ENCODE data around the gene PPP1R26.
"Not testable (repeated sequence)": the region's sequence is repeated elsewhere in the genome, so short reads cannot be mapped to it uniquely, and the experiment has no call there.

PPP1R26 gene

GRCh38 chr9:135479469-135480052 is at the start of gene PPP1R26:
PPP1R26 (plus strand) TSS chr9:135479782; CDS start chr9:135484511, 4,729 bp downstream.
- no peak for DNase-seq

GRCh38 chr9:135437259-135437658 is 42.3 kb upstream of the PPP1R26 start:
- no peak for DNase-seq

GRCh38 chr9:135437696-135438095 is 41.9 kb upstream of the PPP1R26 start:
- DNase-seq = not testable (repeated sequence)

- DNase-seq = not testable (repeated sequence)
Observed at GRCh38 chr9:135438581-135439232, 40.9 kb upstream of the PPP1R26 start.

GRCh38 chr9:135439514-135439913 is 40.1 kb upstream of the PPP1R26 start:
- not testable (repeated sequence) for DNase-seq

- no peak for DNase-seq
Observed at GRCh38 chr9:135439916-135440315, 39.7 kb upstream of the PPP1R26 start.

- DNase-seq = no peak
Observed at GRCh38 chr9:135440620-135441019, 39.0 kb upstream of the PPP1R26 start.

GRCh38 chr9:135441105-135442071 is 38.2 kb upstream of the PPP1R26 start:
- not testable (repeated sequence) for DNase-seq

- DNase-seq = no peak
Observed at GRCh38 chr9:135442075-135442474, 37.5 kb upstream of the PPP1R26 start.

GRCh38 chr9:135443797-135444425 is 35.7 kb upstream of the PPP1R26 start:
- no peak for DNase-seq

GRCh38 chr9:135447126-135447525 is 32.5 kb upstream of the PPP1R26 start:
- DNase-seq = no peak

- DNase-seq = no peak
Observed at GRCh38 chr9:135448663-135449100, 30.9 kb upstream of the PPP1R26 start.

GRCh38 chr9:135449532-135449931 is 30.1 kb upstream of the PPP1R26 start:
- DNase-seq = not testable (repeated sequence)

GRCh38 chr9:135450956-135451355 is 28.6 kb upstream of the PPP1R26 start:
- no peak for DNase-seq

- not testable (repeated sequence) for DNase-seq
Observed at GRCh38 chr9:135451909-135452308, 27.7 kb upstream of the PPP1R26 start.

GRCh38 chr9:135454737-135455136 is 24.8 kb upstream of the PPP1R26 start:
- no peak for DNase-seq

GRCh38 chr9:135455401-135456030 is 24.1 kb upstream of the PPP1R26 start:
- DNase-seq = no peak

GRCh38 chr9:135456436-135457104 is 23.0 kb upstream of the PPP1R26 start:
- DNase-seq = no peak

- DNase-seq = not testable (repeated sequence)
Observed at GRCh38 chr9:135458478-135458877, 21.1 kb upstream of the PPP1R26 start.

- no peak for DNase-seq
Observed at GRCh38 chr9:135461936-135462335, 17.6 kb upstream of the PPP1R26 start.

- DNase-seq = no peak
Observed at GRCh38 chr9:135463140-135463539, 16.4 kb upstream of the PPP1R26 start.

GRCh38 chr9:135464181-135464580 is 15.4 kb upstream of the PPP1R26 start:
- DNase-seq = no peak

Measured in GOT3 (cell line).